ENCODE measurements around the gene PLB1. TPM values are rescaled to one million over a fixed set of nuclear protein-coding genes. Genes with fewer than 3 reads are reported as not detected.
A peak's percentile ranks its signal among the peaks of the same experiment; 100 is the strongest.

Gene PLB1
- polyA plus RNA-seq, 1 donor, result 2.0 TPM

DNA sequence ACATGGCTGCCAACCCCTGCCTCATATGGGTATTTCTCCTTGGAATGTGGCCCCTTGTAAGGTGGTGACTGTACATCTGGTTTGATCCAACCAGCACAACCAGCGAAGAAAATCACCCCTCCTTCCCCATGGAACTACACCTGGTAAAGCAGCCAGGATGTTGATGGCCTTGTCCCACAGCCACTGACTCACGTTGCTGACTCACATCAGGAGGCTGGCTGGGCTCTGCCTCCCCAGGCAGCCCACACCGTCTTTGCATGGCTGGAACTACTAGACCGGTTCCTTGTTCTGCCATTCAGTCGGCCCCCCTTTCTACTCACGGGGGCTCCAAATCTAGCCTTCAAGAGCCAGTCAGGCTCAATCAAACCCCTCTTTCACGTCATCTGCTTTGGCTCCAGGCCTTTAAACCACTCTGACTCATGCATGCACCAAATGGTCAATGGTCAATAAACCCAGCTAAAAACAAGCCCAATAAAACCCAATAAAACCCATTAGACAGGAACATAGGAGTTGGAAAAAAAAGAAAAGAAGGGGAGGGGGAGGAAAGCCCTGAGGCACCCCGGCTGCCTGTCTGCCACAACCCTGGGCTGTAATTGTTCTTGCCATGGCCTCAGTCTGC, 114.8 kb downstream of the PLB1 start:
- no peak for DNase-seq (ENCODE audit: low read depth)

DNA sequence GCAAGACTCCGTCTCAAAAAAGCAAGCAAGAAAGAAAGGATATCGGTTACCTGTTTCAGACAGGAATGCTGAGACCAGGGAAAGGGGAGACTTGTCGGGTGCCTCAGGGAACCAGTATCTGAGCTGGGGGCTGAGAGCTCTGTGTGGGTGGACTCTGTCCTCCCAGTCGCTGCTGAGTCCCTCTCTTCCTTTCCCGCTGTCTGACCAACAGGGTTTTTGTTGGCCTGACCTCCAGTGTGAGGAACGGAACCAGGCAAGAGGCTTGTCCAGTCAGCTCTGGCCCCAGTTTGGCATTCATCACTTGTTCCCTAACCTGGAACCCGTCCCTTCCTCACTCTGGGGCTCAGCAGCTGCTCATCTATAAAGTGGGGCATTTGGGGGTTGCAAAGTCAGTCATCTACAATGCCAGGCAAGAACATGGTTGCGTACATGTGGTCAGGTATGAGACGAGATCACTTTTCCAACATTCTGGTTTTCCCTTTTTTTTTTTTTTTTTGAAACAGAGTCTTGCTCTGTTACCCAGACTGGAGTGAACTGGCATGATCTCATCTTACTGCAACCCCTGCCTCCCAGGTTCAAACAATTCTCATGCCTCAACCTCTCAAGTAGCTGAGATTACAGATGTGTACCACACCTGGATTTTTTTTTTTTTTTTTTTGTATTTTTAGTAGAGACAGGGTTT, 116.4 kb downstream of the PLB1 start:
- DNase-seq (ENCODE audit: low read depth), result no peak

DNA sequence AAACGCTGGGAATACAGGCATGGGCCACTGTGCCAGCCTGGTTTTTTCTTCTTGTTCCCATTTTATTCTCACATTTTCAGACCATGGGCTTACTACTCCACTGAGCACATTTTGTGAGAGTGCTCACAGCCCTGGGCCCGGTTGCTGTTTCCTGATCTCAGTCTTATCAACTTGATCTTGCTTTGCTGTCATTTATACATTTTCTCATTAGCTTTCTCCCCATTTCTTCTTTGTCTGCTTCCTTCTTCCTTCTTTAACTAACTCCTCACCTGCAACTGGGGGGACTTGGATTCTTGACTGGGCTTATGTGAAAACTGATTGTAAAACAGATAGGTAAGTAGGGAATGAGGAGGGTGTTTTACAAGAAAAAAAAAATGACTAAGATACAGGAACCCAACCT, 117.3 kb downstream of the PLB1 start:
- DNase-seq (ENCODE audit: low read depth), result no peak

DNA sequence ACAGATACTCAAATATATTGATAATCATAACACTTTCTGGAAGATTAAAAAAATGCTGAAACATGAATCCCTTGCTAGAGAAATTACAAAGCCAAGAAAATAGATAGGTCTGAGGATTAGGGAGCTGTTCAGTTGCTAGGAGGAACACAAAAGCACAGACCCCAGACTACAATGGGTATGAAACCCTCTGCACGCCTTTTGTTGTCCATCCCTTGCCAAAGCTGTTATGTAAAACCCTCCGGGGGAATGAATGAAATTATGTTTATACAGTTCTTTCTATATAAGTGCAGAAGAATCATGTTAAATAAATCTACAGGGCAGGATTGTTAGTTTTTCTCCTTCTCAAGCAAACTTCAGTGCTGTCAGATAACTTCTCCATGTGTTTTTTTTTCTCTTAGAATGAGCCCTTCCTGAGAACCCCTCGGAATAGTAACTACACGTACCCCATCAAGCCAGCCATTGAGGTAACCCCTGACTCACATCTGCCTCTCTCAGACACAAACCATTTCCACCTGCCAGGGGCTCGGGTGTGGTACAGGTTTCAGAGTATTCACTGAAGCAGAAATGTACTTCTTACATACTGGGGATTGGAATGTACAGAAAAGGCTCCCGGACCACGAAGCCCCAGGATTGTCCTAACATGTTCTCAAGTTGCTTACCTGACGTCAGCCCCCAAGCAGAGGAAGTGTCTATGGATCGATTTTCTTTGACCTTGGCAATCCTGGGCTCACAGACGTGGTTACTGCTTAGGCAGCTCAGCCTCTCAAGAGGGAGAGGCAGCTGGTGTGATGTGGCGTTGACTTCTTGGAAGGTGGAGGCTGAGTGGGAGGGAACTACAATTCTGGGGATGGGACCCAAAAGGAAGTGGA, 118.0 kb downstream of the PLB1 start:
- DNase-seq (ENCODE audit: low read depth), result no peak

DNA sequence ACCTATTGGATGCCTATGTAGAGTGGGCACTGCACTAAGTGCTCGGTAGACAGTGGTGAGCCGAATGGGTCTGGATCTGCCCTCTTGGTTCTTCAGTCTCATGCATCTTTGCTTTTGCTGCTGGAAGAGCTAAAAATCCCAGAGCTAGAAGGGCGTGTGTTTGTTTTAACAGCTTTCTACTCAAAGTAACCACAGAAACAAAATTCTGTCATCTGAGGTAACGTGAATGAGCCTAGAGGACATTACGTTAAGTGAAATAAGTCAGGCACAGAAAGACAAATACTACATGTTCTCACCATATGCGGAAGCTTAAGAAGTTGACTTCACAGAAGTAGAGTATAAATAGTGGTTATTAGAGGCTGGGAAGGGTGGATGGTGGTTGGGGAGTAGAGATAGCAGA, 119.8 kb downstream of the PLB1 start:
- DNase-seq (ENCODE audit: low read depth), result no peak

DNA sequence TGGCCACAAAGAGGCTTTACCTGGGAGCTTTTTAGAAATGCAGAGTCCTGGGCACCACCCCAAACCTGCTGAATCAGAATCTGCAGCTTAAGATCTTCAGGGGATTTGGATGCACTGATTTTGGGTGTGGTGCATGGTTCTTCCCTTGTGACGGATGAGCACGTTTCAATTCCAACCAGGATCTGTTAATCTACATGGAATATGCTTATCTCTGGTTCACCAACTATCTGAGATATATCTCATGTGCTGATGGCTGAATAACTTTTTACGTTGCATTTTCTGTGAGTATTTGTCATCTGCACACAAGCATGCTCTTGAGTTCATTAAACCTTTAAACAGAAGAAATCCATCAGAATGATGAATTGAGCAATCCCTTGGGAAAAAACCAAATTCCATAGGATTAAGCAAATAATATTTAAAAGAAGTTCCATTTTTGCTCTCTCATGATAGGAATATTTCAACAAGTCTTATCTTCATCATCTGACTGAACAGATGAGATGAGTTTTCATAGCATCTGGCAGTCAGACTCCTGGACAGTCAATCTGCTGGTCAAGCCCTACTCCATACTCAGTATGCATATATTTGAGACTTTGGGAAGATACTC, 120.6 kb downstream of the PLB1 start:
- DNase-seq (ENCODE audit: low read depth), result no peak

DNA sequence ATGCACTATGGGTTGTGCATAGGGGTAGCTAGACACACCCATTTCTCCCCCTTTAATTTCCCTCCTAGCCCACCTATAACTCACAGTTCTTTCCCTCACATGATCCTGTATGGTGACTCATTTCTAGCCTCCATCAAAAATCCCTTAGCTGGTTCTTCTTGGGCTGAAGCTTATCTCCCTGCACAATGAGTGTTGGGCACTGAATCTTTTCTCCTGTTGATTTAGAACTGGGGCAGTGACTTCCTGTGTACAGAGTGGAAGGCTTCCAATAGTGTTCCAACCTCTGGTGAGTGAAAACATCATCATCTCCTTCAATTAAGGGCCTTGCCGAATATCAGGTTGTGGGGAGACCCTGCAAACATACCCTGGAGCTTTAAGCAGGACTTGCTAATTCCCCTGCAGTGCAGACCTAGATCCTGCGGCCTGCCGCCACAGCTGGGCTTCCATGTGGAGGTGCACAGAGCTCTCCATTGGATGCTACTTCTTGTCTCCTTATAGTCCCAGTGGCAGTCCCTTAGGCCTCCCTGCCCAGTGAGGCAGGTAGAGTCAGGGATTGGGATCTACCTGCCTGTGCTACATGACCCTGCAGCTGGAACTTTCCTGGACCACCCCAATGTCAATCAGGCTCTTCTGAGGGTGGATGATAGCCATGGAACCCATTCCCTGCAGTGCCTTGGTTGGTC, 121.8 kb downstream of the PLB1 start:
- no peak for DNase-seq (ENCODE audit: low read depth)

DNA sequence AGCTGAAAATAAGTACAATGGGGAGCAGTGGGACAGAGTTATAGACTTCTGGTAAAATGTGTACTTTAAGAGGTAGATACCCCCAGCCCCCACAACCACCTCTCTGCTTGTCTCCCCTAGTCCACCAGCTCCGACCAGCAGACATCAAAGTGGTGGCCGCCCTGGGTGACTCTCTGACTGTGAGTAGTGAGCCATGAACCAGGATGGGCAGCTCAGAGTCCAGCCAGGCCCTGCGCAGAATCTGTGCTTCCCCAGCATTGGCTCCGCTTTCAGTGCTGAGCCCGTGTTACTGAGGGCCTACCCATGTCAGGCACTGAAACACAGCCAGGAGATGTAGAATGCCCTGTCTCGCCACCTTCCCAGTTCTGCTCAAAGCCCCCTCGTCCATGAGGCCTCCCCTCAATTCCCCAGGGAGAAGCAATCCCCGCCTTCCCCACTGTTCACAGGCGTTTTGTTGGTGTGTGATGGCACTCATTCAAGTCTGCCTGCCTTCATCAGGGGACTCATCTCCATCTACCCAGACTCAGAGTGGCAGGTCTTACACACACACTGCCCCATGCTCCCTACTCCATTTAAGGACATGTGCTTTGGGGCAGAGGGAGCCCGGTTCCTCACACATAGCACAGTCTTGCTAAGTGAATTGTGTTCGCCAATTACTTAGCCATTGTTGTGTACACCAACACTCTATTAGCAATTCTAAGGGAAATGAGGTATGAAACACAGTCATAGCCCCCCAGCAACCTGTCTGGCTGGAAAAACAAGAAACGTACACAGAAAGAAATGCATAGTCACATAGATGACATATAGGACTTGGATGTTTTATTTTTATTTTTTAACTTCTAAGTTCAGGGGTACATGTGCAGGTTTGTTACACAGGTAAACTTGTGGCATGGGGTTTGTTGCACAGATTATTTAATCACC, 122.6 kb downstream of the PLB1 start:
- DNase-seq (ENCODE audit: low read depth), result no peak

DNA sequence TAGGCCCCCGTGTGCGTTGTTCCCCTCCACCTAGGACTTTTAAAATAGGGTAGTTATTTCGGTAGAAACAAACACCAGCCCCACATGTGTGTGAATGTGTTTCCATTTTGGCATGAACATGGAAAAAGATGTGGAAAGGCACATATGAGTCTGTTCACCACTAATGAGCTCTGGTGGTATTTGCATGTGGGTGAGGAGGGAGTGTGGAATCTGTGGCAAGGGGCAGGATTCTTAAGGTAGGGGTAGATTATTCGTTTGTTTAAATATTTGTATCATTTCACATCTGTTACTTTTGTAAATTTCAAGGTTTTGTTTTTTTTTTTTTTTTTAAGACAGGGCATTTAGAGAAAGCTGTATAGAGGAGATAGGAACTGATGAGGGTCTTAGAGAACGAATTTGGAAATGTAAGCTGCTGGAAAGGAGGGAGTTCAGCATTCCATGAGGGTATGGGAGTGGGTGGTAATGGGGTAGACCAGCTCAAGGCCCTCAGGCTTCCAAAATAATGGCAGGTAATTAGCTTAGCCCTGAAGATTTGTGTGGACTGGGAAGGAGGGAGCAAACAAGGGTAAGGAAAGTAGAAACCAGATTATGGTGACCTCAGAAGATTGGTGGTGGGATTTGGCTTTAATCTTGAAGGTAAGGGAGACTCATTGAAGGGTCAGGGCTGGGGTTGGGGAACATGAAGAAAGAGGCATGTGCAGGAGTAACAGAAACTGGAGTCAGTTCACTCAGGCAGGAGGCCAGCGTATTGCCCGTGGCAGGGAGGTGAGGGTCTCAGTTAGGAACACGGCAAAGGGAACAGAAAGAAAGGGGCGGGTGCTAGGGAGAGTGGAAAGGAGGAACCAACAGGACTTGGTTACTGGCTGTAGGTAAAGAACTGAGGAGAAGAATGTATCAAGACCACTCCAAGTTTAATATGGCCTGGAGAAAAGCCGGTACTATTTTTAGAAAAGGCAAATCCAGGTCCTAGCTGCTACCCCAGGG, 123.6 kb downstream of the PLB1 start:
- no peak for DNase-seq (ENCODE audit: low read depth)

DNA sequence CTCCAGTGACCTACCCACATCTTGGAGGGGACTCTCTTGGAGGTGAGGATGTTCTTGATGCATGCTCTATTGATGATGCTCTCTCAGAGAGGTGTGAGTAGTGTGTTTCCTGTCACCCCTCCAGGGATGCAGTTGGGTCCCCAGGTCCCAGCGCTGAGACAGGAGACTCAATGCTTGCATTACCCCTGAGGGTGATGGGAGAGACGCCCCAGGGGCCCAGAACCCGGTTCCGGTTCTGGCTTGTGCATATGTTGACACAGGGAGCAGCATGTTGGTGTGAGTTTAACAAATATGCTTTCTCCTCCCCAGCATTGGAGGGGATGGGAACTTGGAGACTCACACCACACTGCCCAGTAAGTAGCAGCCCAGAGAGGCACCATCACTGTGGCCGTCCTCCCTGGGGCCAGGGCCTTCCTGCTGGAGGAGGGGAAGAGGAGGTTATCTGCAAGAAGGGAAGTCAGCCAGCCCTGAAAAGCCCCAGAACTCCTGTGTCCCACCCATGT, 124.5 kb downstream of the PLB1 start:
- DNase-seq (ENCODE audit: low read depth), result no peak

DNA sequence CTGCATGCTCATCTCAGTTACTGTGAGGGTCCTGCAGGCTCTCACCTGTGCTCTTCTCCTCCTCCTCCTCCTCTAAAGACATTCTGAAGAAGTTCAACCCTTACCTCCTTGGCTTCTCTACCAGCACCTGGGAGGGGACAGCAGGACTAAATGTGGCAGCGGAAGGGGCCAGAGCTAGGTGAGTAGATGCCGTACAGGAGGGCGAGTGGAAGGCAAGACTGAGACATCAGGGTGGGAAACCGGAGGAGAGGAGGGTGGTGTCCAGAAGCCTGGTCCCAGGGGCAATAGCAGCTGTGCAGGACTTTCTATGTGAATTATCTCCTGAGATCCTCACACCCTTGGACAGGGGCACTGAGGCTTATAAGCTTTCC, 124.9 kb downstream of the PLB1 start:
- no peak for DNase-seq (ENCODE audit: low read depth)

DNA sequence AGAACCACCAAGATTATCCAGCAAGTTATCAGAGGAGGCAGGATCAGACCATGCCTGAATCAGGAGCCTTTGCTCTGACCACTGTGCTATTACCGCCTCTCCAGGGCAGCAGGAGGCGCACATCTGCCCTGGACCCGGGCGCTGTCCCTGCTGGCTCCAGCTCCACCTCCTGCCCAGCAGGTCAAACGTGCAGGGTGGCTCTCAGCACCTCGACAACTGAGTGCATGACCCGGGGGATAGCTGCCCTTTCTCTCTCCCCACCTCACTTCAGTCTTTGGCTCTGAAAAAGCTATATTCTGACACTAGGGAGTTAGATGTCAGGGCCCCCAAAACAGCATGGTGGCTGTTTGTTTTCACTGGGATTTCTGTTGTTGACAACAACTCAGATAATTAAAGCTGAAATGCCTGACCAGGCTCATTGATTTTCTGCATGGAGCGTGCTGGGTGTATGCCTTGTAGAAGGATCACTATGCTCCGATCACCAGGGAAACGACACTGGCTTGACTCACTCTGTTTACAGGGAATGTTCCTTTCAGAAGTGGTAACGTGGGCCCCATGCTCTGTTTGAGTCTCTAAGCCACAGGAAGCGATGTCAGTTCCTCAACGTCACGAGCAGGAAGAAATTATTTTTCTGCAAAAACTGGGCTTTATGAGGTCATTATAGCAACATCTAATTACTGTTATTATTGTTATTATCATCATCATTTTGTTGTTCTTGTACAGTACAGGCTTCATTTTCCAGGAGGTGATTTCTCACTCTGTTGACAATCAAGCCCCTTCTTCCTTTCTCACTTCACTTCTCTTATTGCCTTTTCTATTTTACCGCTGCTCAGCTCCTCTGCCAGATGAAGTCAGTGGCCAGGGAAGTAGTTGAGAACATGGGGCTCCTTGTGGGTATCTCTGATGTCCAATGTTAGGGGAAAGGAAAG, 125.6 kb downstream of the PLB1 start:
- peak; percentile 67 for DNase-seq (ENCODE audit: low read depth)

DNA sequence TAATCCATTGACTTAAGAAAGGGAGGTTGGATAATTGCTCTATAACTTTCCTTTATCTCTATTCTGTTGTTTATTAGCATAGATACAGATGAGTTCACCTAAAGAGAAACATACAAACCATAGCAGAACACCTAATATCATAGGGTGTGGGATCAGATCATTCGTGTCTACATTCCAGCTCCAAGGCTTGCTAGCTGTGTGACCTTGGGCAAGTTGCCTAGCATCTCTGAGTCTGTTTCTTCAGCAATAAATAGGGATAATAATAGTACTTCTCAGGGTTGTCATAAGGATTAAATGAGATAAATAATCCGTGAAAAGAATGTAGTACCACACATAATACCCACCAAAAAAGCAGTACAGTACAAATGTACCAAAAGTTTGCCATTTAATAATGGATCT, 126.2 kb downstream of the PLB1 start:
- no peak for DNase-seq (ENCODE audit: low read depth)

DNA sequence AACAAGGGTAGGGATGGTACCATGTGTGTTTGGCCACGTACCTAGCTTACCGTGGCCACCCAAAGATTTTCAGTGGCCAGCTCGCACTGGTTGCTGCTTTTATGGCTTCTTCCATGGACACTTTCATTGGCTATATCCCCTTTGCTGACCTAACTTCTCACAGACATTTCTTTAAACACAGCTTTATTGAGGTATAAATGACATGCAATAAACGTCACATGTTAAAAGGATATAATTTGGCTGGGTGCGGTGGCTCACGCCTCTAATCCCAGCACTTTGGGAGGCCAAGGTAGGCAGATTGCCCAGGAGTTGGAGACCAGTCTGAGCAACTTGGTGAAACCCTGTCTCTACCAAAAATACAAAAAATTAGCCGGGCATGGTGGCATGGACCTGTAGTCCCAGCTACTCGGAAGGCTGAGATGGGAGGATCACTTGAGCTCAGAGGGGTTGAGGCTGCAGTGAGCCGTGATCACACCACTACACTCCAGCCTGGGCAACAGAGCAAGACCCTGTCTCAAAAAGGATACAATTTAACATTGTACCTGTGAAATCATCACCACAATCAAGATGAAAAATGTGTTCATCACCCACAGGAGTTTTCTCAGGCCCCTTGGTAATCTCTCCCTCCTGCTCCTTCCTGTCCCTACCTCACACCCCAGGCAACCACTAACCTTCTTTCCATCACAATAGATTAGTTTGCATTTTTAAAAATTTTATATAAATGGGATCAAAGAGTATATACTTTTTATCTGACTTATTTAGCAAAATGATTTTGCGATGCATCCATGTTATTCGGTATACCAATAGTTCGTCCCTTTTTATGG, 127.9 kb downstream of the PLB1 start:
- DNase-seq (ENCODE audit: low read depth), result no peak

DNA sequence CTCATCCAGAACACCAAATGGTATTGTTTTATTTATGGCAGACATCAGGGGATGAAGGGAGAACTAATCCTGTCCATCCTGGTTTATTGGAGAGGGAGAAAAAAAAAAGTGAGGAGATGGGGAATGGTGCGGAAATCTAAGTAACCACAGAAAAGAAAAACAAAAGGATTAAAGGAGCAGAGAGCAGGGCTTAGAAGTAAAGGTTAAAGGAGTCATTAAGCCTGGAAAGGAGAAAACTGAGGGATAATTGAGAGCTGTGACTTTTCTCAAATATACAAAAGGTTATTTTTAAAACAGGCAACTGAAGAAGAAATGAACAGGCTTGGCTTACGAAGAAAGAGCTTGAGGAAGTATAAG, 128.6 kb downstream of the PLB1 start:
- no peak for DNase-seq (ENCODE audit: low read depth)

DNA sequence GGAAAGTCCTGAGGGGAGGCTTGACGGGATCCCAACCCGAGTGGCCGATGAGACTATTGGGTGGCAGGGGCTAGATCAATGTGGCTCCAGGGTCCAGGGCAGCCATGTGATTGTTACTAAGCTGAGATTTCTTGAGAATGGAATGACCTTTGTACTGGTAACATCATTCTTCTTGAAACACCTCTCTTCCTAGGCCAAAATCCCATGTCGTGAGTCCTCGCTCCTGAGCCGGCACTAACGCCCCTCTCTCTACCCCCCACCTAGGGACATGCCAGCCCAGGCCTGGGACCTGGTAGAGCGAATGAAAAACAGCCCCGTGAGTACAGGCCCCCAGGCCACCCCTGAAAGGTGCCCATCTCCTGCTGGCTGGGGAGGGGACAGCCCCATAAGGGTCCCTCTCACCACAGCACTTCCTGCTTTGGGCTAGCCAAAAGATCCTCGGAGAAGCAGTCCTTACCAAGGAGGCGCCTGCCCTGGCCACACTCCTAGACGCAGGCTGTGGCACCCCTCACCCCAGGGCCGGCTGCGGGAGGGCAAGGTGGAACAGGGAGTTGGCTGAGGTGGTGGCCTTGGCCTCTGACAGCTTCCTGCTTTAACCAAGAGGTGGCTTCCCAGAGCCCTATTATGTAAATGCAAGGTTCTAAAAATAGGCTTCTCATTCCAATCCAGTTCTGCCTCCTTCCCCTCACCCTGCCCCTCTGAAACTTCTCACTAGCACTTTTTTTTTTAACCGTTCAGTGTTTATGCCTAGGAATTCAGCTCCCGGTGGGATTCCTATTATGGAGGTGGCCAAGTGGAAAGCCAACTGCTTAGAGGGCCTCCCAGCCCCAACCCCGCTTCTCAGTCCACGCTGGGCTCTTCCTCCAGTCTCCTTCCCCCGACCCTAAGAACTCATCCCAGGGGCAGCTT, 129.2 kb downstream of the PLB1 start:
- no peak for DNase-seq (ENCODE audit: low read depth)

Measured in forelimb muscle (tissue), 1 donor.